RWPE2 (cell line): ENCODE data around the gene RNF181.

ENCODE experiments used
- ATAC-seq: fragments of 200-7000 bp; cut with Tn5 transposase; 3 replicates; pipeline ENCODE4 v1.9.1; 2021; ENCODE audit warnings: low read depth
- DNase-seq: peaks from one replicate; pipeline ENCODE4 v3.0.0-alpha.2; 2020; ENCODE audit warnings: low spot score
- H3K27ac ChIP-seq: fragments of 450-650 bp; 2 replicates; pipeline ENCODE4 v1.5.1; 2017; ENCODE audit warnings: mild to moderate bottlenecking; ENCODE audit not compliant: poor library complexity, severe bottlenecking
- H3K27me3 ChIP-seq: fragments of 250-450 bp; sonication (Bioruptor Pico); 2 replicates; pipeline ENCODE4 v1.5.1; 2021; ENCODE audit warnings: mild to moderate bottlenecking, moderate library complexity; ENCODE audit not compliant: insufficient read depth, poor library complexity, severe bottlenecking
- H3K36me3 ChIP-seq: fragments of 250-450 bp; sonication (Bioruptor Pico); 2 replicates; pipeline ENCODE4 v1.5.1; 2020; ENCODE audit warnings: low read depth, mild to moderate bottlenecking, moderate library complexity
- H3K4me1 ChIP-seq: fragments of 250-450 bp; sonication (Bioruptor Pico); 2 replicates; pipeline ENCODE4 v1.5.1; 2021; ENCODE audit warnings: mild to moderate bottlenecking, moderate library complexity; ENCODE audit not compliant: insufficient read depth, poor library complexity, severe bottlenecking
- H3K4me3 ChIP-seq: fragments of 250-450 bp; sonication (Bioruptor Pico); 2 replicates; pipeline ENCODE4 v1.5.1; 2021; ENCODE audit warnings: mild to moderate bottlenecking, moderate library complexity; ENCODE audit not compliant: severe bottlenecking
- H3K9me3 ChIP-seq: fragments of 250-450 bp; sonication (Bioruptor Pico); 2 replicates; pipeline ENCODE4 v1.5.1; 2021; ENCODE audit warnings: mild to moderate bottlenecking, moderate library complexity; ENCODE audit not compliant: severe bottlenecking
- TF ChIP-seq, protein P1 (sequence below): fragments of 450-650 bp; IDR thresholded peaks from one replicate; pipeline ENCODE4 v1.5.1; 2017; ENCODE audit warnings: mild to moderate bottlenecking, moderate library complexity; ENCODE audit not compliant: poor library complexity, severe bottlenecking

The RNF181 gene

GRCh38 chr2:85628658-85629057 is 33.1 kb downstream of the RNF181 start:
- DNase-seq (no peak), ATAC-seq (no peak)
- no peaks in the 10 kb centered on the region for H3K9me3 ChIP-seq
- H3K4me3 ChIP-seq: no peak overlapping the region
- TF ChIP-seq, protein P1, sequence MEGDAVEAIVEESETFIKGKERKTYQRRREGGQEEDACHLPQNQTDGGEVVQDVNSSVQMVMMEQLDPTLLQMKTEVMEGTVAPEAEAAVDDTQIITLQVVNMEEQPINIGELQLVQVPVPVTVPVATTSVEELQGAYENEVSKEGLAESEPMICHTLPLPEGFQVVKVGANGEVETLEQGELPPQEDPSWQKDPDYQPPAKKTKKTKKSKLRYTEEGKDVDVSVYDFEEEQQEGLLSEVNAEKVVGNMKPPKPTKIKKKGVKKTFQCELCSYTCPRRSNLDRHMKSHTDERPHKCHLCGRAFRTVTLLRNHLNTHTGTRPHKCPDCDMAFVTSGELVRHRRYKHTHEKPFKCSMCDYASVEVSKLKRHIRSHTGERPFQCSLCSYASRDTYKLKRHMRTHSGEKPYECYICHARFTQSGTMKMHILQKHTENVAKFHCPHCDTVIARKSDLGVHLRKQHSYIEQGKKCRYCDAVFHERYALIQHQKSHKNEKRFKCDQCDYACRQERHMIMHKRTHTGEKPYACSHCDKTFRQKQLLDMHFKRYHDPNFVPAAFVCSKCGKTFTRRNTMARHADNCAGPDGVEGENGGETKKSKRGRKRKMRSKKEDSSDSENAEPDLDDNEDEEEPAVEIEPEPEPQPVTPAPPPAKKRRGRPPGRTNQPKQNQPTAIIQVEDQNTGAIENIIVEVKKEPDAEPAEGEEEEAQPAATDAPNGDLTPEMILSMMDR: no peak
- peaks cover 97% of the 10 kb centered on the region for H3K36me3 ChIP-seq
- no peaks in the 10 kb centered on the region for H3K4me1 ChIP-seq
- H3K27me3 ChIP-seq: no peaks in the 10 kb centered on the region
- H3K27ac ChIP-seq: no peak overlapping the region

DNA sequence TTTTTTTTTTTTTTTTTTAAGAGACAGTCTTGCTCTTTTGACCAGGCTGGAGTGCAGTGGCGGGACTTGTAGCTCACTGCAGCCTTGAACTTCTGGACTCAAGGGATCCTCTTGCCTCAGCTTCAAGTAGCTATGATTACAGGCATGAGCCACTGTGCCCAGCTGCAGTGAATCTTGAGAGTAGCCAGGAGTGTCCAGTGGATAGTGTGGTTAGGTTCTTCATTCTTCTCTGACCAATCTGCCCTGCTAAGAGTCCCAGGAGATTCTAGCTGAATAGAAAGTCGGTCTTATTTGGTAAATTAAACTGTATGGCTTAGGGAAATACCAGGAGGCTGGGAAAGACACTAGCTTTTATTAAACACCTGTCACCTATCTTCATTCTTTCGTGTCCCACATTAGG is 35.8 kb downstream of the RNF181 start:
- DNase-seq (no peak), ATAC-seq (no peak)
- H3K27me3 ChIP-seq: no peaks in the 10 kb centered on the region
- no peak overlapping the region for H3K4me3 ChIP-seq
- peaks cover 95% of the 10 kb centered on the region for H3K36me3 ChIP-seq
- H3K27ac ChIP-seq: no peak overlapping the region
- H3K9me3 ChIP-seq: no peaks in the 10 kb centered on the region
- H3K4me1 ChIP-seq: no peaks in the 10 kb centered on the region
- TF ChIP-seq, protein P1: no peak

DNA sequence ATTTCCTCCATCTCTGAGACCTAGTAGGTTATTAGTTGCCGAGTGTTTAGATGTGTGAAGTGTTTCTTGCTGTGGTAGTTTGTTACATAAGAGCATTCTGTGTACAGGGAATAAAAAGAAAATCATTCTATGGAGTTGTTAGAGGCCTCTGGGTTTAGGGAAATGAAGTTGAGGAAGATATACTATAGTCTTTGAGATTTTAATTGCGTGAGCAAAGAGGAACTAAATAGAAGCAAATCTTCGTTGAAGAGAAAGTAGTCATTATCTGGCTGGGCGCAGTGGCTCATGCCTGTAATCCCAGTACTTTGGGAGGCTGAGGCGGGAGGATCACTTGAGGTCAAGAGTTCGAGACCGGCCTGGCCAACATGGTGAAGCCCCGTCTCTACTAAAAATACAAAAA is 39.5 kb downstream of the RNF181 start:
- Histone ChIP-seq H3K9me3 (no peaks in the 10 kb centered on the region), H3K27me3 (no peaks in the 10 kb centered on the region), H3K27ac (no peak overlapping the region), H3K4me1 (no peaks in the 10 kb centered on the region), H3K4me3 (no peak overlapping the region), H3K36me3 (peaks cover 96% of the 10 kb centered on the region)
- TF ChIP-seq, protein P1: no peak
- DNase-seq (no peak), ATAC-seq (no peak)

DNA sequence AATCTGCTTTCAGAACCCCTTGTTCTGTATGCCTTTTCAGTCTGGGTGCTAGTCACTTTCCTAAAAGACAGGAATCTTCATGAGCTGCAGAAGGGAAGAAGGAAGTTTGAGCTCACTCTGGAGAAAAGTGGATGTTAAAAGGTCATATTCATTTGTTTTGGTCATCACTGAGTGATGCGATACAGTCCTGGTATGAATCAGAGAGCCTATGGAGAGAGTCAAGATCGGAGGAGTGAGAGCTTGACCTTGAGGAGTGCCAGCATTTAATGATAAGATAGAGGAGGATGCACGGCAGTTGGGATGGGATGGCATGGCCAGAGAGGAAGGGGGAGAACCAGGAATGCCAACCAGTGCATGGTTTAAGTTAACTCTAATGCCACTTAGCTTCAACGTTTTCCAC is 40.1 kb downstream of the RNF181 start:
- no peak for ATAC-seq
- DNase-seq: no peak
- TF ChIP-seq, protein P1: no peak
- no peaks in the 10 kb centered on the region for H3K27me3 ChIP-seq
- H3K27ac ChIP-seq: no peak overlapping the region
- H3K36me3 ChIP-seq: peaks cover 96% of the 10 kb centered on the region
- no peaks in the 10 kb centered on the region for H3K9me3 ChIP-seq
- no peaks in the 10 kb centered on the region for H3K4me1 ChIP-seq
- no peak overlapping the region for H3K4me3 ChIP-seq

- ATAC-seq: no peak
- no peaks in the 10 kb centered on the region for H3K4me1 ChIP-seq
- no peak for DNase-seq
- no peak overlapping the region for H3K4me3 ChIP-seq
- H3K9me3 ChIP-seq: no peaks in the 10 kb centered on the region
- TF ChIP-seq, protein P1: no peak
- H3K36me3 ChIP-seq: peaks cover 94% of the 10 kb centered on the region
- no peaks in the 10 kb centered on the region for H3K27me3 ChIP-seq
- no peak overlapping the region for H3K27ac ChIP-seq
These were observed 47.2 kb downstream of the RNF181 start for GRCh38 chr2:85642725-85643124.
